Hindlimb muscle (tissue), 1 donor: ENCODE measurements around the gene BRCA1. TPM values are rescaled to one million over a fixed set of nuclear protein-coding genes. Genes with fewer than 3 reads are reported as not detected.
"Not testable (repeated sequence)": the region's sequence is repeated elsewhere in the genome, so short reads cannot be mapped to it uniquely, and the experiment has no call there.

Experiments used
- DNase-seq: peaks from one replicate; pipeline ENCODE4 v3.0.0-alpha.2; 2013
- polyA plus RNA-seq: library from polyadenylated mRNA; unstranded; fragments of 120-200 nt; gene quantifications from one replicate; pipeline ENCODE4 v1.2.1, GENCODE V29; 2013; ENCODE audit not compliant: insufficient read length

BRCA1 gene
- polyA plus RNA-seq, 1 donor = 9.6 TPM

- not testable (repeated sequence) for DNase-seq
Observed at GRCh38 chr17:43133439-43133838, 8.3 kb upstream of the BRCA1 start.

- DNase-seq = no peak
Observed at GRCh38 chr17:43132117-43132516, 7.0 kb upstream of the BRCA1 start.

GRCh38 chr17:43129671-43130010, 4.5 kb upstream of the BRCA1 start:
- DNase-seq = no peak

GRCh38 chr17:43127333-43127876, 2.2 kb upstream of the BRCA1 start:
- not testable (repeated sequence) for DNase-seq

GRCh38 chr17:43126911-43127290, 1.7 kb upstream of the BRCA1 start:
- DNase-seq = no peak

- no peak for DNase-seq
Observed at GRCh38 chr17:43125967-43126910, 1.1 kb upstream of the BRCA1 start.

- no peak for DNase-seq
Observed at GRCh38 chr17:43118679-43119615, 6.2 kb downstream of the BRCA1 start.

GRCh38 chr17:43114151-43114552, 11.0 kb downstream of the BRCA1 start:
- no peak for DNase-seq

GRCh38 chr17:43106552-43106951, 18.6 kb downstream of the BRCA1 start:
- no peak for DNase-seq

- no peak for DNase-seq
Observed at GRCh38 chr17:43105146-43105545, 20.0 kb downstream of the BRCA1 start.

- DNase-seq = no peak
Observed at GRCh38 chr17:43104665-43105064, 20.5 kb downstream of the BRCA1 start.

GRCh38 chr17:43095364-43095763, 29.8 kb downstream of the BRCA1 start:
- DNase-seq = not testable (repeated sequence)

GRCh38 chr17:43094129-43094835, 30.9 kb downstream of the BRCA1 start:
- no peak for DNase-seq

GRCh38 chr17:43092901-43093300, 32.3 kb downstream of the BRCA1 start:
- no peak for DNase-seq

GRCh38 chr17:43090022-43090421, 35.1 kb downstream of the BRCA1 start:
- DNase-seq = no peak

GRCh38 chr17:43085474-43085873, 39.7 kb downstream of the BRCA1 start:
- no peak for DNase-seq

GRCh38 chr17:43079641-43080302, 45.4 kb downstream of the BRCA1 start:
- no peak for DNase-seq

- no peak for DNase-seq
Observed at GRCh38 chr17:43074869-43075268, 50.3 kb downstream of the BRCA1 start.

- DNase-seq = no peak
Observed at GRCh38 chr17:43070872-43071271, 54.3 kb downstream of the BRCA1 start.

GRCh38 chr17:43070257-43070656, 54.9 kb downstream of the BRCA1 start:
- DNase-seq = no peak

GRCh38 chr17:43069368-43069898, 55.7 kb downstream of the BRCA1 start:
- no peak for DNase-seq
